ENCODE measurements around the gene TSPEAR. TPM values are rescaled to one million over a fixed set of nuclear protein-coding genes. Genes with fewer than 3 reads are reported as not detected.
"Not testable (repeated sequence)": the region's sequence is repeated elsewhere in the genome, so short reads cannot be mapped to it uniquely, and the experiment has no call there.

TSPEAR gene
- polyA plus RNA-seq, 4 donors, result 0.09 to 0.53 (median 0.27) TPM; not detected in 1

DNA sequence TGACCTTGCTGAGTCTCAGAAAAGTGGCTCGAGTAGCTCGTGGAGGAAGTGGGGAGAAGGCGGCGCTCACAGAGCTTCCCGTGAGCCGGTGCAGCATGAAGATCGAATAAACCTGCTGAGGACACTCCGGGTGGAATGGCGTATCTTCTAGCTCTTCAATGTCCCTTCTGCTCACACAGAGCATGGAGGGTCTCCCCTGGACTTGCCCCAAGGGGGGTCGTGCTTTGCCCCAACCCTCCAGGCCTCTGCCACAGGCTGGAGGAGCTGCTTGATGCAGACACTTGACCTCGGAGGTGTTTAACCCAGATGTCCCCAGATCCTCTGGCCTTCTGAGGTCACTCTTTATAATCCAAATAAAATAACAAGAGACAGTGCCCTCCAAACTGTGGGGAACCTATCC is 16.6 kb downstream of the TSPEAR start:
- no peaks in the 10 kb centered on the region for H3K9me3 ChIP-seq (ENCODE audit: control insufficient read depth in 2 of 2, insufficient read depth in 1 of 2, low read depth in 1 of 2, low read length in 1 of 2)
- whole genome bisulfite sequencing, 3 donors, result 64 to 67% (median 65%) methylated on average over 11 of the region's 11 CpGs
- FAIRE-seq, result no peak
- DNase-seq, result no peak
- no peak overlapping the region for H3K4me3 ChIP-seq (ENCODE audit: low read depth in 1 of 3, low read length in 3 of 3)
- no peaks in the 10 kb centered on the region for H3K36me3 ChIP-seq (ENCODE audit: control insufficient read depth in 3 of 3, insufficient read depth in 2 of 3, low read depth in 1 of 3, low read length in 3 of 3)
- H3K27ac ChIP-seq (ENCODE audit: low read depth in 1 of 3, low read length in 2 of 3), result no peak overlapping the region
- H3K4me1 ChIP-seq (ENCODE audit: control insufficient read depth in 3 of 3, insufficient read depth in 2 of 3, low read depth in 1 of 3, low read length in 2 of 3), result peaks cover 0 to 12% (median 0%) of the 10 kb centered on the region in 3 donors
- H3K27me3 ChIP-seq (ENCODE audit: control insufficient read depth in 3 of 3, insufficient read depth in 3 of 3, low read length in 3 of 3), result peaks cover 0 to 26% (median 10%) of the 10 kb centered on the region in 3 donors

DNA sequence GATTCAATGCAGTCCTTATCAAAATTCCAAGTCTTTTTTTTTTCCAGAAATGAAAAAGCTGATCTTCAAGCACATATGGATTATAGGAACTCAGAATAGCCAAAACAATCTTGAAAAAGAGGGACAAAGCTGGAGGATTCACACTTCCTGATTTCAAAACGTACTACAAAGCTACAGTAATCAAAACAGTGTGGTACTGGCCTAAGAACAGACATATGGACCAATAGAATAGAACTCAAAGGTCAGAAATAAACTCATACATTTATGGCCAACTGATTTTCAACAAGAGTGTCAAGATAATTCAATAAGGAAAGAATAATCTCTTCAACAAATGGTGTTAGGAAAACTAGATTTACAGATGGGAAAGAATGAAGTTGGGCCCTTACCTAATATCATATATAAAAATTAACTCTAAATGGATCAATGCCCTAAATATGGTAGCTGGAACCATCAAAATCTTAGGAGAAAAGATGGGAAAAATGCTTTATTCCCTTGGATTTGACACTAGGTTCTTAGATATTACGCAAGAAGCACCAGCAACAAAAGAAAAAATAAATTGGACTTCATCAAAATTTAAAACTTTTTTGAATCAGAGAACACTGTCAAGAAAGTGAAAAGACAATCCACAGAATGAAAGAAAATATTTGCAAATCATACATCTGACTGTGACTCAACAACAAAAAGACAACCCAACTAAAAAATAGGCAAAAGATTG is 18.4 kb downstream of the TSPEAR start:
- Histone ChIP-seq H3K4me3 (ENCODE audit: low read depth in 1 of 3, low read length in 3 of 3) (no peak overlapping the region), H3K4me1 (ENCODE audit: control insufficient read depth in 3 of 3, insufficient read depth in 2 of 3, low read depth in 1 of 3, low read length in 2 of 3) (peaks cover 0 to 3% (median 0%) of the 10 kb centered on the region in 3 donors), H3K36me3 (ENCODE audit: control insufficient read depth in 3 of 3, insufficient read depth in 2 of 3, low read depth in 1 of 3, low read length in 3 of 3) (no peaks in the 10 kb centered on the region), H3K9me3 (ENCODE audit: control insufficient read depth in 2 of 2, insufficient read depth in 1 of 2, low read depth in 1 of 2, low read length in 1 of 2) (no peaks in the 10 kb centered on the region), H3K27ac (ENCODE audit: low read depth in 1 of 3, low read length in 2 of 3) (no peak overlapping the region), H3K27me3 (ENCODE audit: control insufficient read depth in 3 of 3, insufficient read depth in 3 of 3, low read length in 3 of 3) (peaks cover 0 to 15% (median under 1%) of the 10 kb centered on the region in 3 donors)
- FAIRE-seq (no peak), DNase-seq (no peak)
- 47 to 50% (median 48%) methylated on average over 2 of the region's 2 CpGs for WGBS, 3 donors

- Histone ChIP-seq H3K9me3 (ENCODE audit: control insufficient read depth in 2 of 2, insufficient read depth in 1 of 2, low read depth in 1 of 2, low read length in 1 of 2) (no peaks in the 10 kb centered on the region), H3K27ac (ENCODE audit: low read depth in 1 of 3, low read length in 2 of 3) (no peak overlapping the region), H3K4me3 (ENCODE audit: low read depth in 1 of 3, low read length in 3 of 3) (no peak overlapping the region), H3K27me3 (ENCODE audit: control insufficient read depth in 3 of 3, insufficient read depth in 3 of 3, low read length in 3 of 3) (peaks cover 0 to 18% (median 5%) of the 10 kb centered on the region in 3 donors), H3K36me3 (ENCODE audit: control insufficient read depth in 3 of 3, insufficient read depth in 2 of 3, low read depth in 1 of 3, low read length in 3 of 3) (no peaks in the 10 kb centered on the region), H3K4me1 (ENCODE audit: control insufficient read depth in 3 of 3, insufficient read depth in 2 of 3, low read depth in 1 of 3, low read length in 2 of 3) (no peaks in the 10 kb centered on the region)
- DNase-seq (no peak), FAIRE-seq (no peak)
- WGBS, 3 donors, result 54 to 66% (median 56%) methylated on average over 2 of the region's 2 CpGs
Observed at GRCh38 chr21:44691686-44692085, 19.7 kb downstream of the TSPEAR start.

DNA sequence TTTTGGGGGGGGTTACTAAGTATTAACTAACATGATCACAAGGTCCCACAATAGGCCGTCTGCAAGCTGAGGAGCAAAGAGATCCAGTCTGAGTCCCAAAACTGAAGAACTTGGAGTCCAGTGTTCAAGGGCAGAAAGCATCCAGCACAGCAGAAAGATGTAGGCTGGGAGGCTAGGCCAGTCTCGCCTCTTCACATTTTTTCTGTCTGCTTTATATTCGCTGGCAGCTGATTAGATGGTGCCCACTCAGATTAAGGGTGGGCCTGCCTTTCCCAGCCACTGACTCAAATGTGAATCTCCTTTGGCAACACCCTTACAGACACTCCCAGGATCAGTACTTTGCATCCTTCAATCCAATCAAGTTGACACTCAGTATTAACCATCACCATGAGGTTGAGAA is 21.6 kb downstream of the TSPEAR start:
- not testable (repeated sequence) for H3K4me1 ChIP-seq (ENCODE audit: control insufficient read depth in 3 of 3, insufficient read depth in 2 of 3, low read depth in 1 of 3, low read length in 2 of 3); H3K36me3 ChIP-seq (ENCODE audit: control insufficient read depth in 3 of 3, insufficient read depth in 2 of 3, low read depth in 1 of 3, low read length in 3 of 3); H3K27ac ChIP-seq (ENCODE audit: low read depth in 1 of 3, low read length in 2 of 3); DNase-seq; FAIRE-seq; H3K4me3 ChIP-seq (ENCODE audit: low read depth in 1 of 3, low read length in 3 of 3); H3K9me3 ChIP-seq (ENCODE audit: control insufficient read depth in 2 of 2, insufficient read depth in 1 of 2, low read depth in 1 of 2, low read length in 1 of 2)
- 72 to 90% (median 73%) methylated on average over 3 of the region's 3 CpGs for WGBS, 3 donors
- H3K27me3 ChIP-seq (ENCODE audit: control insufficient read depth in 3 of 3, insufficient read depth in 3 of 3, low read length in 3 of 3), result peaks cover 0 to 13% (median 11%) of the 10 kb centered on the region in 3 donors

DNA sequence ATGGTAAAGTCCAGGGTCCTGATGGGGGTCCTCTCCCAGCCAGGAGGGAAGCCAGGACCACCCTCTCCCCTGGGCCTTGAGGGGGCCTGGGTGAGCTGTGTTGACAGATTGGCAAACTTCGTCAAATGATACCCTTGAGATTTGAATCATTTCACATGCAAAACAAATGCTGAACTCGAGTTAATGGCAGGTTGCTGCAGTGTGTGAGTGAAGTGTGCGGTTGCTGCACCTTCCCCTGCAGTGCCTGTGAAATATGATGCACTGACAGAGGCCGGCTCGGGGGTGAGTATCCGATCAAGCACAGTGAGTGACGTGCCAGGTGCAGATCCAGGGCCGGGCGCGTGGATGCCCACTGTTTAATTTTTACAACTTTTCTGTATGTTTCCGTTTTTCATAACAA is 23.7 kb downstream of the TSPEAR start:
- Histone ChIP-seq H3K4me1 (ENCODE audit: control insufficient read depth in 3 of 3, insufficient read depth in 2 of 3, low read depth in 1 of 3, low read length in 2 of 3) (no peaks in the 10 kb centered on the region), H3K27me3 (ENCODE audit: control insufficient read depth in 3 of 3, insufficient read depth in 3 of 3, low read length in 3 of 3) (peaks cover 0 to 13% (median 11%) of the 10 kb centered on the region in 3 donors), H3K9me3 (ENCODE audit: control insufficient read depth in 2 of 2, insufficient read depth in 1 of 2, low read depth in 1 of 2, low read length in 1 of 2) (no peaks in the 10 kb centered on the region), H3K4me3 (ENCODE audit: low read depth in 1 of 3, low read length in 3 of 3) (no peak overlapping the region), H3K27ac (ENCODE audit: low read depth in 1 of 3, low read length in 2 of 3) (no peak overlapping the region), H3K36me3 (ENCODE audit: control insufficient read depth in 3 of 3, insufficient read depth in 2 of 3, low read depth in 1 of 3, low read length in 3 of 3) (no peaks in the 10 kb centered on the region)
- WGBS, 3 donors, result 49 to 60% (median 57%) methylated on average over 11 of the region's 11 CpGs
- no peak for FAIRE-seq
- DNase-seq, result no peak

- DNase-seq, result no peak
- 52 to 68% (median 63%) methylated on average over 25 of the region's 25 CpGs for WGBS, 3 donors
- H3K4me1 ChIP-seq (ENCODE audit: control insufficient read depth in 3 of 3, insufficient read depth in 2 of 3, low read depth in 1 of 3, low read length in 2 of 3), result no peaks in the 10 kb centered on the region
- peaks cover 0 to 13% (median 11%) of the 10 kb centered on the region in 3 donors for H3K27me3 ChIP-seq (ENCODE audit: control insufficient read depth in 3 of 3, insufficient read depth in 3 of 3, low read length in 3 of 3)
- no peak overlapping the region for H3K27ac ChIP-seq (ENCODE audit: low read depth in 1 of 3, low read length in 2 of 3)
- H3K4me3 ChIP-seq (ENCODE audit: low read depth in 1 of 3, low read length in 3 of 3), result no peak overlapping the region
- H3K36me3 ChIP-seq (ENCODE audit: control insufficient read depth in 3 of 3, insufficient read depth in 2 of 3, low read depth in 1 of 3, low read length in 3 of 3), result no peaks in the 10 kb centered on the region
- FAIRE-seq, result no peak
- H3K9me3 ChIP-seq (ENCODE audit: control insufficient read depth in 2 of 2, insufficient read depth in 1 of 2, low read depth in 1 of 2, low read length in 1 of 2), result no peaks in the 10 kb centered on the region
Observed at GRCh38 chr21:44686843-44687561, 24.4 kb downstream of the TSPEAR start.

DNA sequence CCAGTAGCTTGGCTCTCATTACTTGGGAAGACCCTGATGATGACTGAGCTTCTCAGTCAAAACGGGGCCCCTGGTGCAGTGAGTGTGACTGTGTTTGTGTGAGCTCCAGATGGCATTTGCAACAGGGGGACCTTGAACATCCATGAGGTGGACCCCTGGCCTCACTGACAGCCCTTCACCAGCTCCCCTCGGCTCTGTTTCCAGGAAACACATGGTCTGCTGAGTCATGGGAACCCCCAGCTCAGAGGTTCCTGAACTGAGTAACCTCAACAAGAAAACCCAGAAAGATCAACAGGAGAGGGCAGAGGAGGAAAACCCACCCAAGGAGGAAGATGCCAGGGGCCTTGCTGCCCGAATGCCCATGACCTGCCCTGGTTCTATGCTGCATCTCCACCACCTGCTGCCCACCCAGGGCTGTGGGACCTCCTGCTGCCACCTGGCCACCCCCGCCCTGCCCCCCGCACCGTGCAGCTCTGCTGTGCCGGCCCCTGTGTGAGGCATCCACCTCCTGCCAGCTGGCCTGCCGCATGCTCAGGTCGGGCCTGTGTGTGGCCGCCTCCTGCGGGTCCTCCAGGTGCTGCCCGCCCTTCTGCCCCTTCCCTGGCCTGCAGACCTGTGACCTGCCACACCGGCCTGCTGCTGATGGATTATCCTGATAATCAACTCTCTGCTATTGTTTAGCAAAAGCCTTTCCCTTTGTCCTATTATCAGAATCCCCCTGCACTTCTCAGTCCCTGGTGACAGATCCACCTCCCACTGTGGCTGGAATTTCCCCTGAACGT is 25.2 kb downstream of the TSPEAR start:
- Histone ChIP-seq H3K36me3 (ENCODE audit: control insufficient read depth in 3 of 3, insufficient read depth in 2 of 3, low read depth in 1 of 3, low read length in 3 of 3) (no peaks in the 10 kb centered on the region), H3K27me3 (ENCODE audit: control insufficient read depth in 3 of 3, insufficient read depth in 3 of 3, low read length in 3 of 3) (peaks cover 0 to 13% (median 11%) of the 10 kb centered on the region in 3 donors), H3K27ac (ENCODE audit: low read depth in 1 of 3, low read length in 2 of 3) (no peak overlapping the region), H3K4me1 (ENCODE audit: control insufficient read depth in 3 of 3, insufficient read depth in 2 of 3, low read depth in 1 of 3, low read length in 2 of 3) (no peaks in the 10 kb centered on the region), H3K9me3 (ENCODE audit: control insufficient read depth in 2 of 2, insufficient read depth in 1 of 2, low read depth in 1 of 2, low read length in 1 of 2) (no peaks in the 10 kb centered on the region), H3K4me3 (ENCODE audit: low read depth in 1 of 3, low read length in 3 of 3) (no peak overlapping the region)
- no peak for FAIRE-seq
- WGBS, 3 donors, result 23 to 40% (median 23%) methylated on average over 13 to 14 of the region's 14 CpGs
- DNase-seq, result no peak

- not testable (repeated sequence) for FAIRE-seq; H3K4me1 ChIP-seq (ENCODE audit: control insufficient read depth in 3 of 3, insufficient read depth in 2 of 3, low read depth in 1 of 3, low read length in 2 of 3); H3K9me3 ChIP-seq (ENCODE audit: control insufficient read depth in 2 of 2, insufficient read depth in 1 of 2, low read depth in 1 of 2, low read length in 1 of 2); DNase-seq; H3K4me3 ChIP-seq (ENCODE audit: low read depth in 1 of 3, low read length in 3 of 3); H3K27ac ChIP-seq (ENCODE audit: low read depth in 1 of 3, low read length in 2 of 3); H3K36me3 ChIP-seq (ENCODE audit: control insufficient read depth in 3 of 3, insufficient read depth in 2 of 3, low read depth in 1 of 3, low read length in 3 of 3)
- H3K27me3 ChIP-seq (ENCODE audit: control insufficient read depth in 3 of 3, insufficient read depth in 3 of 3, low read length in 3 of 3), result peaks cover 0 to 13% (median 11%) of the 10 kb centered on the region in 3 donors
- WGBS, 3 donors, result 81 to 87% (median 85%) methylated on average over 4 to 6 of the region's 6 CpGs
Observed at GRCh38 chr21:44685050-44685449, 26.3 kb downstream of the TSPEAR start.
